ENCODE measurements around the gene C11orf21.

DNA sequence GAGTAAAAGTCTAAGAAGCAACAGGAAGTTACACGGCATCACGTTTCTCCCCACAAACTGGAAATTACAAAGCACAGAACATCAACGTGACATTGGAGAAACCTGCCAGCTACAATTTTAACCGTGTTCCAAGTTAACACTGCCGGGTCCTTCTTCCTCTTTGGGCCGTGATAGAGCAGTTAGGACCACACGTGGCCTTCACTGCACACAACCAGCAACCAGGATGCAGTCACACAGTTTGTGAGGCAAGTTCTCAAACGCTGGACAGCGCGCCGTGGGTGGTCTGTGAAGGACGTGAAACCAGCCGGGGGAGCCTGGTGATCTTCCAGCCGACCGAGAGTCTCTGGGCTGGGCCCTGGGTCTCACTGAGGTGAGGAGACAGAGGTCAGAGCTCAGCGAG lies 14.6 kb downstream of the C11orf21 start:
- TF ChIP-seq KAT2B (IDR thresholded peaks at IDR 0.05; ENCODE audit: low read depth, low read length): no peak
- no peak for TF ChIP-seq POLR2A (conservative IDR thresholded peaks at IDR 0.05)
- TF ChIP-seq, protein P1, sequence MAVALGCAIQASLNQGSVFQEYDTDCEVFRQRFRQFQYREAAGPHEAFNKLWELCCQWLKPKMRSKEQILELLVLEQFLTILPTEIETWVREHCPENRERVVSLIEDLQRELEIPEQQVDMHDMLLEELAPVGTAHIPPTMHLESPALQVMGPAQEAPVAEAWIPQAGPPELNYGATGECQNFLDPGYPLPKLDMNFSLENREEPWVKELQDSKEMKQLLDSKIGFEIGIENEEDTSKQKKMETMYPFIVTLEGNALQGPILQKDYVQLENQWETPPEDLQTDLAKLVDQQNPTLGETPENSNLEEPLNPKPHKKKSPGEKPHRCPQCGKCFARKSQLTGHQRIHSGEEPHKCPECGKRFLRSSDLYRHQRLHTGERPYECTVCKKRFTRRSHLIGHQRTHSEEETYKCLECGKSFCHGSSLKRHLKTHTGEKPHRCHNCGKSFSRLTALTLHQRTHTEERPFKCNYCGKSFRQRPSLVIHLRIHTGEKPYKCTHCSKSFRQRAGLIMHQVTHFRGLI (CRISPR knock-in tag; IDR thresholded peaks at IDR 0.05): no peak

Data from K562 (cell line).